ENCODE results near the gene CRISPLD2.

- TF ChIP-seq CTCF (conservative IDR thresholded peaks at IDR 0.05 in 1 of 2, IDR thresholded peaks at IDR 0.05 in 1 of 2; ENCODE audit: extremely low read depth in 1 of 2, insufficient read depth in 1 of 2, low read depth in 1 of 2, low read length in 2 of 2) (no peak), EZH2 (IDR thresholded peaks at IDR 0.05; ENCODE audit: borderline replicate concordance, low read length) (no peak)
These were observed 25.8 kb downstream of the CRISPLD2 start for GRCh38 chr16:84845496-84846002.
